GM19238 (cell line): ENCODE measurements around the gene COL12A1.

Experiments
- DNase-seq: peaks from one replicate; pipeline ENCODE4 v3.0.0; 2011; ENCODE audit warnings: low spot score; ENCODE audit not compliant: insufficient read length

COL12A1 gene

DNA sequence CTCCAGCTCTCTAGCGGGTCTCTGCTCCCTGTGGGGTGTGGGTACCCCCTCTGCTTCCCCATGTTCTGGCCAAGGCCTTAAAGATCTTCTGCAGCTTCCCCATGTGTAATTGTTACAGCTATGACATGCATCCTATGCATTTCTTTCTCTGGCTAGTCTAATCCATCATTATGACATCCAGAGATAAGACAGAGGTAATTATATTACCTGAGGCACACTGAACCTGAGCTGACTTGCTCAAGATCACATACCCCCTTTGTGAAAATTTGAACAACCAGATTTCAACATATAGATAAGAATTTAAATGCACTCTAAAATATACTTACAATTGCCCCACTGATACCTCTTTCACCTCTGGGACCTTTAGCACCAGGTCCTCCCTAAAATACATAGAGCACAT, 102.4 kb downstream of the COL12A1 start:
- no peak for DNase-seq

DNA sequence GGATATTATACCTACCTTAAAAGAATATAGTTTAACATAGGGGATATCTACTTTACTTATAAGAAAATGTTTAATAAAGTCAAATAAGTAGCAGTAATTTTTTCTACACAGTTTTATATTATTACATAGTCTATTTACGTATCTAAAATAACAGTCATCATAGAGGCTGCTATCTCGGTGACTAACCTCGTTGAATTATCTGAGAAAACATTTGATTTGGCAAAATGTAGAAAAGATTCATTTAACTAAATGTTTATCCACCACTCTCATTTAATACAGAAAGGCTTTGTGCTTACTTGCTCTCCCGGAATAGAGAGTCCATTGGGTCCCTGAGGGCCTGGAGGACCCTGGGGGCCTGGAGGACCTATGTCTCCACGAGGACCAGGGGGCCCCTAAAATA, 103.6 kb downstream of the COL12A1 start:
- DNase-seq: no peak

DNA sequence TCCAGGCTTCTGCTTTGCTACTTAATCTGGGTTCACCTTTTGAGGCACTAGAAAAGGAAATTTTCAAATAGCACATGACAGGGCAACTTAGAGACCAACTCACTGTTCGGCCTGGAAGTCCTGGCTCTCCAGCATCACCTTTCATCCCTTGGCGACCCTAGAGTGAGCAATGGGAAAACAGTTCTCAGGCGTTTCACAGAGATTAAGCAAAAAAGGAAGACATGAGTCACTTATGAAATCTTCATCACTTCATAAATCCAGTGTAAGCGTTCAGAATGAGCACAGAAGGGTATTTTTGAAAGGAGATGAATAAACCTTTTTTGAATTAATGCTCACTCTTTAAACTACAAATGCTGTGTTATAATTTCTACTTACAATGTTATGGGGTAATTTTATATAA, 104.0 kb downstream of the COL12A1 start:
- DNase-seq: no peak

DNA sequence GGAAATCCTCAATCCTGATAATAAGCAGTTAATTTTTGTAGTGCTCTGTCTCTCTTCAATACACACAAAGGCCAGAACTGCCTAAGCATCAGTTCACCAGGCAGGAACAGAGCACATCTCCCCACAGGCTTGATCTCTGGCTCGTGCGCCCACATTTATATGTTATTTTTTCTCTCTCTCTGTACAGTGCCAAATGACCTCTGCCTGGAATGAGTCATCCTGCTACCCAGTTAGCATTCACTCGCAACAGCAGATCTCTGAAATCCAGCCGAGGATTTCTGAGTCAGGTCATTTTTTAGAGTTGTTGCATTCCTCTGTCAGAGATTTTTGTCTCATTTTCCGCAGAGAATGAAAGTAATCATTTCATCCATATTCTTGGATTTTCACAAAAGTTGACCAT, 107.1 kb downstream of the COL12A1 start:
- no peak for DNase-seq

DNA sequence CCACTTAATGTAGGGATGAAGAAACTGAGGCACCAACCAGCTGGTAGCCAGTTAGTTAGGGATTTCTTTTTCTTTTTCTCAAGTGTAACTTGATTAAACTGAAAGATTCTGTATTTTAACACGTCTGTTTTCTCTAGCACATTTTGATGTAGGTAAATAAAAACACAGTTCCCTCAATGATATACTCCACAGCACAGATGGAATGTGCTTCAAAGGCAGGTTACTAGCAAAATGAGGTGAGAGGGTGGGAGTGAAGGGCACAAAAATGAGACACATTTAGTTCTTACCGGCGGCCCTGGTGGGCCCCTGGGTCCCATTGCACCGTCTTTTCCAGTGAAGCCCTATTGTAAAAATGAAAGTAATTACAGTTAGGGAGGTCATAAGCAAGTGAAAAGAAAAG, 108.9 kb downstream of the COL12A1 start:
- no peak for DNase-seq

DNA sequence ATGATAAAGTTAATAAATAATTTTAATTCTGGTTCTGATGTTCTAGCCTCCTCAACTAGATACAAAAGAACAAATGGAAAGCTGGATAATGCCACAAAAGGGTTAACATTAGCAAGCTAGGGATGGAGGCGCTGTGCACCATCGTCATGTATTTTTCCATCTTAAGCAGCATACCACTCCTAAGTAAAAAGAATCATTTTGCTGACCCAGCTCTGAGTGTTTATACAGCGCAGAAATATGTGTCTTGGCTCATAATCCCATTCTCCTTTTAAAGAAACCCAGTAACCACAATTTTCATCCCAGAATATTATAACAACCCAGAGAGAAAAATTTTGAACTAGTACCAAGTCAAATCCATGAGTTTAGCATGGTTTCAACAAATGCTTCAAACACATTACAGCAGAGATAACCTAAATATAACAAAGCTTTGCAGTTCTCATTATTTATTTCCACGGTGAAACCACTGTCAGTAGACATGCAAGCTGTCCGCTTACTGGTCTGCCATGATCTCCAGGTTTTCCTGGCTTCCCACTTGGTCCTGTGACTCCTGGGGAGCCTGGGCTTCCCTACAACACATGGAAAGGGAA, 111.1 kb downstream of the COL12A1 start:
- DNase-seq: no peak

DNA sequence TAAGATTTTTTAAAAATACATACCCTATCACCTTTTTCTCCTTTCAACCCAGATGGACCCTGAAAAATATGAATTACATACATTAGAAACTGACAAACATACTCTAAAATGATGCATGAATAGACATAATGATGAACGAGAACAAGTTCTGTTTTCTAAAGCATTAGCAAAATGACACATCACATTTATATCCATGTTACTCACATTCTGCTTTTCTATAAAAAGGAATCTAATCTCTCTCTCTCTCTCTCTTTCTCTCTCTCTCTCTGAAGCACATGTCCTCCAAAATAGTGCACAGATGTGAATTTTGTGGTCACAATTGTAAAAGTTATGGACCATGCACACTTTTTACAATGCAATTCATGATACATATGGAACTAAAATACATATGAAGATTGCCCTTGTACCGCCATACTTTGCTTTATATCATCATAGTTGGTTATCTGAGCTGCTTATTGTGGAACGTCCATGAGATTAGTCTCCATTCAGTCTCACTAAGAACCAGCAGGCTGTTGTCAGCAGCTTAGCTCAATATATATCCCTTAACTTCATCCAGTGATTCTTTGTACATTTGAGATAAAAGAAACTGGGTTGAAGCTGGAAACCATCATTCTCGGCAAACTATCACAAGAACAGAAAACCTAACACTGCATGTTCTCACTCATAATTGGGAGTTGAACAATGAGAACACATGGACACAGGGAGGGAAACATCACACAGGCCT, 114.2 kb downstream of the COL12A1 start:
- no peak for DNase-seq

DNA sequence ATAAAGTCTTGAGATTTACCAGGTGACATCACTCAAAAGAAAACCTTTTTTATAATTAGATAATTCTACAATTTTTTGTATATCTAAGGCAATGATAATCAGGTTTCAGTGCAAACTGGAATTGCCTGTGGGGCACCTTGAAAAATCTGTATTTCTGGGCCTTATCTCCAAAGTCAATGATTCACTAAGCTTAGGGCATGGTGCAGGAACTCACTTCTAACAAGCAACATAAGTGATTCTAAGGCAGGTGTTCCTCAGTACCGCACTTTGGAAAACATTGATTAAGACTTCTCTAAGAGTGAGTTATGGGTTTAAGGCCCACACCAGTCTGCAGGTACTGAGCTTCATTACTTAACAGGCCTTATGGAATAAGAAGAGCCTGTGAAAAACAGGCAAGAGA, 115.3 kb downstream of the COL12A1 start:
- no peak for DNase-seq

DNA sequence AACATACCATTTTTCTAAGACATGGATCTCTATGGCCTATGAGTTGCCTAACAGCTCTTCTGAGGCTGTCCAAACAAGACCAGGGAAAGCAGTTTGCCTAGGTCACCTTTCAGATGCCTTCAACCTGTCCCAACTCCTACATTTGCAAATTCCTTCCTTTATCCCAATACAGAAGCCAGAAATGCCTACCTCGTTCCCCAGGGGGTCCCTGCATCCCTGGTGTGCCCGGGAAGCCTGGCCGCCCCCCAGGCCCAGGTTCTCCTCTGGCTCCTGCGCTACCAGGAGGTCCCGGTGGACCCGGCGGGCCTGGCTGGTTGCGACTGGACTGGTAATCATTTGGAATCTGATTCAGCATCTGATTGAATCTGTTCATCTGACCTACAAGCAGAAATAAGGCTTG, 115.9 kb downstream of the COL12A1 start:
- no peak for DNase-seq

DNA sequence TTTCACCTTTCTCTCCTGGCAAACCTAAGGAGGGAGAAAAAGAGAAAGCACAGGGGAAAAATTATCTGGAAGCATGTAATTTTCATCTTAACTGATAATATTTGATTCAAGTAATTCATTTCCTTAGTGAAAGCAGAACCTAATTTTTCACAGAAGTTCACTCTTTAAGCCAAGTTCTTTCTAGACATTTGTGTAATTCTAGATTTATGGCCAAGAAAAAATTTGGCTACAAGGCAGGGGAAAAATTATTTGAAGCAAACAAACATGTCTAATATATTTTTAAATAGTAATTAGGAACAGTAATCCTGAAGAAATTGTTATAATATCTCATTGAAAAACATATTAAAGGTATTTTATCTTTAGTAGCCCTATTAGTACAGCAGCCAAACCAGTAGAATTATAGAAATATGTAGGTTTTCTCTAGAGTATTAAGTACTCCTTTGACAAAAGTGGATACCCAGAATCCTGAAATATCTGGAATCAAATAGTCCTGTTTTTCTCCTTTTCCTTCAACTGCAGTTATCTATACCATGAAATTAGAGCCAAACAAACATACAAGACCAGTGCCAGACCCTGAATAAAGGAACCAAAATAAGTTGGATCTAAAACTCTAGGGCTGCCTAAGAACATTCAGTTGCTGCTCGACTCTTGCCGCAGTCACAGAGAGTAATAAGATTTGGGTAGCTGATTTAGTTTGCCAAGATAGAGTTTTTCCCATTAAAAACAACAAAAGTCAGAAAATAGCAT, 116.5 kb downstream of the COL12A1 start:
- DNase-seq: no peak

DNA sequence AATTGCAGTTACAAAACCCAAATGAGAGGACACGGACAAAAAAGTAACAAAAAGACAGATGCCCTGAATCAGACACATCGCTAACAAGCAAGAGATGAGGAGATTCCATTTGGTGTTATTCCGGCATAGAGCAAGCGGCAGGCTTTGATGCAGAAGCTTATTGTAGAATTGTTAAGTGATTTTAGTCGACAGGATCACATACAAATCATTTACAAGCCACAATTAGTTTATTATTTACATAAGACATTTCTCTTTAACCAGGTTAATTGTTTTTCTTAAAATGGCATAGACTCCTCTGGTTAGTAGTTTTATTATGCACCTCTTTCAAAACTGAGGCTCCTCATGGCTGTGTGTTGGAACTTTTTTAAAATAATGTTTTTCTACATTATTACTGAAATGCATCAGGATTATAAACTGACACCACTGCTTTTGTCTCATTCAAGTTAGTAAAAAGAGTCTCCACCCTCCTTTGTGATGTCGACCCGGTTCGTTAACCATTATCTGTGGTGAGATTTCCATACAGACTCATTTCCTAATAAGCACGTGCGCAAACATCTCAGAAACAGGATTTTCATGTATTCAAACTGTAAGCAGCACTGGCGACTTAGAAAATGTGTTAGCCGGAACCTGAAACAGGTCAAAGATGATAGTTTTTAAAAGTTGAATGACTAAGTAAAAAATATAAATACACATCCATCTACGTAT, 119.8 kb downstream of the COL12A1 start:
- no peak for DNase-seq

DNA sequence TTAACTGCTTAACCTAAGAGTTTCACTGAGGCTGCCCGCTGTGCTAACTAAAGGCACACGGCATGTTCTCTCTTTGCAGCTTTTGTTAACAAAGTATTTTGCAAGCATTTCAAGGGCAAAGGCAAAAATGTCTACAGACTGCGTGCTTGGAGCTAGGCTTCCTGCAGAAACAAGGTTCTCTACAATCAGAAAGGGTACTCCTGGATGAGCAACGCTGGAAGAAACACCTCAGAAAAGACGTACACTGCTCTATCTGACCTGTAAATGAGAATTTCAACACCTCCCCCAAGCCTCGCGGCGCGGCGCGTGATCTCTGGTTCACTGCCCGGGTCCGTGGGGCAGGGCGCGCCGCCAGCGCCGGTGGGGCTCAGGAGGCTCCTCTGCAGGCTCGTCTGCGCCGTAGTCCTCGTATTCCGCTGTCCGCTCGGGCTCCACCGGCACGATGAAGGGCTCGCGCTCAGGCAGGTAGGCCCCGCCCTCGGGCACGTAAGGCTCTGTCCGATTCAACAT, 120.9 kb downstream of the COL12A1 start:
- DNase-seq: no peak

DNA sequence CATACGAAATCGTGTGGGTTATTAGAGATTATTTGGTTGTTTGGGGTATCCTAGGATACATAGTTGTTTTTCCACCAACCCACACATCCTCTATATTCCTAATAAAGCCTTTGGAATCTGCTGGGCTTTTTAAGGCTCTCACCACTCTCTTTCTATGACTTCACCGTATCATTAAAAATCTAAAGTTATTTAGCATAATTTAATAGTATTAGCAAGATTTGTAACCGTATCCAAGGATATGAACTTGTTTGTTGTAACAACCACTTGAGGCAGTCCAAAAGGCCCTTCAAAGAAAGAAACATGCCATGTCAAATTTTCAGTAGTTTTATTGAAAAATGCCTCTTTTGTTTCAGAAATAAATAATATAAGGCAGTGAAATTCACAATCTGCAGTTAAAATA, 121.8 kb downstream of the COL12A1 start:
- DNase-seq: no peak

DNA sequence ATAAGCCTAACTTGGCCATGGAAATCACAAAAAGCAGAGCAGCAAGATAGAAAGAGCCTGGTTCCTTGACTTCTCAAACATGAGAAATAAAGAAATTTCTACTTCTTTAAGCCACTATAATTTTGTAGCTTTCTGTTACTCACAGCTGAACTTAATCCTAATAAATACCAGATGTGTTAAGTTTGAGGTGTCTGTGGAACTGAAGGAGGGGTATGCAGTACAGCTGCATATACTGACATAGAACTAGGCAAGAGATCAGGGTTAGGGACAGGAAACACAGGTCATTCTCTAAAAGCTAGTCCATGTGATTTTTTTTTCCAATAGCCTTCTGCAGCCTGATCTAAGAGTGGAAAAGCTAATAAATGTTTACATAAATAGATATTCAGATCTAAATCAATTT, 123.9 kb downstream of the COL12A1 start:
- DNase-seq: no peak

DNA sequence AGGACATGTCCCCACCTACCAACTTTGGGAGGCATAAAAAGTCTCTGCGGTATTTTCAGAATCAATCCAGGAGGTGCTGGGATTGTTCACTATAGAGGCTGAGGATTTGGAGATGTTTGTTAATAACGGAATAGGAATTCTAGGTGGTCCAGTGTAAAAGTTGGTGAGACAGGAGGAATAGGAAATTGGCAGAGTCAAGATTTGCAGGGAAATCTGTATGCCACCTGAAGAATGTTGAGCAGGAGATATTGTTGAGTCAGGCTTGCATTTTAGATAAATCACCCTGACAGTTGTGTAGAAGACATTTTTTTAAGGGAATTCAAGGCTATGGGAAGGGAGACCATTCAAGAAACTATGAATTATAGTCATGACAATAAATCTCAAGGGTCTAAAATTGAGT, 124.8 kb downstream of the COL12A1 start:
- no peak for DNase-seq

DNA sequence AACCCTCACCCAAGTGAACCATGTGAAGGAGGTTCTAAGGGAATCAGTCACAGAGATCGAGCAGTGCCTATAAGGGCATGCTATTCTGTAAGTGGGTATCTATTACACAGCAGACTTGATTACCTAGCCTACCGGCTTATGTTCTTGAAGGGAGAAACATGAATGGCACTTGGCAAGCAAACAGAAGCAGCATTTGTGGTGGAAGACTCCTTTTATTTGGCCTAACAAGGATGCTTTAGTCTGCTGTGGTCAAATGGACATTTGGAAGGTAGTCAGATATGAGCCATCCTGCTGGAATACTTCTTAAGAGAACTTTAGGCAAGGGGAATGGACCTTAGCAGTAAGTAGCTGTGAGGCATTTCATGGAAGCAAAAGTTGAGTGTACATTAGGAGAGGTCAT, 126.3 kb downstream of the COL12A1 start:
- DNase-seq: no peak

DNA sequence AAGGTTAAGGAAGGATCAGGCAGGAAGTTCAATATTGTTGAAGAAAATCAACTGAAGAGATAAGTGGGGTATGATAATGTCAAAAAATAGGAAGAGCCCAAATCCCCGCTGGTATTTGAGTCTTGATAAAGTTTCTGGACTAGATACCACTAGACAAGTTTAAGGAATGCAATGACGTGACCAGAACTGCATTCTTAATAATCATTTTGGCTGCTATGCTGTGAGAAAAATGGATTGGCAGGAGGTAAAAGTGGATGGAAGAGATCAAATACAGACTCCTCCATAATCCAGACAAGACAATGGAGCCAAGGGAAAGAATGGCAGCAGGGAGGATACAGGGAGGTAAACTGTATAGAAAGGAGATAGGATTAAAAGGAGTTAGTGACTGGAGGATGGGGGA, 128.2 kb downstream of the COL12A1 start:
- no peak for DNase-seq

DNA sequence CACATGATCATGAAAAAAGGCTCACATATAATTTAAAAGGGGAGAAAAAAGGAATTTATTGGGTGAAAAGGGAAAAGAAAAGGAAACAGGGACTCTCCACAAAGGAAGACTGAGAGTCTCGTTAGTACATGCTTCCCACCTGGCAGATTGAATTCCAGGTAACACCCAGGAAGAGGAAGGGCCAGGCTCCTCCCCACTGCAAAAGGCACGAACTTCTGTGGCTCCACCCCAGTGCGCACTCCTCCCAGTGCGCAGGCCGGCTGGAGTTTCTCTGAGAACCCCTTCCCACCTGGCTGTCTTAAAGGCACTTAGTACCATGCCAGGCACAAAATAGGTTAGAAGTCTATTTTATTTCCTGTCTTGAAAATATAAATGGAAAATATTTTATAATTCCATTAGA, 129.8 kb downstream of the COL12A1 start:
- DNase-seq: no peak

DNA sequence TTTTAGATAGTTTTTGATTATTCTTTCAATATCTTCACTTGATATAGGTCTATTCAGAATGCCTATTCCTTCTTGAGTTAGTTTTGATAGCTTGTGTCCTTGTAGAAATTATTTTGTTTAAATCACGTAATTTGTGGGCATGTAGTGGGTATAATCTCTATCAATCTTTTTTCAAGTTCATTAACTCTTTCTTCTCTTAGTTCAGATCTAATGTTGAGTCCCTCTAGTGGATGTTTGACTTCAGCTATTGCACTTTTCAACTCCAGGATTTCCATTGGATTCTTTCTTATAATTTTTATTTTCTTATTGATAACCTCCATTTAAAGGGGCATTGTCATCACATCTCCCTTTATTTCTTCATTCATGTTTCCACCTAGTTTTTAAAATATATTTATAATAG, 135.6 kb downstream of the COL12A1 start:
- DNase-seq: no peak

DNA sequence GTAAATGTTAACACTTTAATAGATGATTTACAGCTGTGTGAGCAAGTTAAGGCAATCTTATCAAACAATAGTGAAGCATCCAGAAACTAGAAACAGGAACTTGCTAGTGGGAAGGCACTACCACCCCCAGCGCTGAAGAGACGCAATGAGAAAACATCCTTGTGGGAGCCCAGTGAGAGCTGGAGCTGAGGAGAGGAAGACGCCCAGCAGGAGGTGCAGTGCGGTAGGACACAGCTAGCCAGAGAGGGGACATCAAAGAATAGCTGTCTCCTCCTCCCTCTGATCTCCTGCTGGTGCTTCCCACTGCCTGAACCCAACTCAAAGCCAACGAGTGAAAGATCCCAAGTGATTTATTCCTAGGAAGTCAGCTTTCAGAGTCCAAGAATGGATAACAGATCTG, 140.3 kb downstream of the COL12A1 start:
- no peak for DNase-seq

DNA sequence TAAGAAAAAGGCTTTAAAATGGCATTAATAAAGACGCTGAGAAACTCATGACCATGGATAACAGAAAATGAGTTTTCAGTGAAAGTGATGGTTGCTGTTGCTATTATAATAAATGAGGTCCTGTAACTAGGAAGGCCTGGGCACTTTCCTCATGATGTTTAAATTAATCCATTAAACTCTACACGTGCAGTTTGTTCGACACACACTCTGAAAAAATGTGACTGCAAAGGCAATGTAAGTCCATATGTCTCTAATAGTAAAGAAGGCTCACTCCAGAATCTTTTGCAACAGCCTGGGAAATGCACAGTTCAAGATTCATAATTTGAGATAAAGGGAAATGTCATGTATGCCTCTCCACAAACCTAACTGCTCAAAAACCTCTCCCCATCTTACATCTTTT, 153.4 kb downstream of the COL12A1 start:
- DNase-seq: no peak

DNA sequence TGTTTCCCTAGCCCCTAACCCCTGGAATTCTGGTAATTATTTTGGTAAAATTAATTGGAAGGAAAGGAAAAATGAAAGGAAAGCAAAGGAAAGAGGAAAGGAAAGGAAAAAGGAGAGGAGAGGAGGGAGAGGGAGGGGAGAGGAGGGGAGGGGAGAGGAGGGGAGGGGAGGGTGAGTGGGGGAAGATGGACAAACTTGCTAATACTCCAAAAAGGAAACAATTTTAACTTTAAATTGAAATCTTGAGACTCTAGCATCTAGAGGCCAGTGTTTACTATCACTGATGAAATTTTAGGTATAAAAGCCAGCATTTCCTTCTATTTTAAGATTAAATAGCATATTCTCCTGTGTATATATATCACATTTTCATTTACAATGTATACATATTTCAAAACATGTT, 156.5 kb downstream of the COL12A1 start:
- no peak for DNase-seq
